GM12878 (cell line): ENCODE results near the gene POU5F2. TPM values are rescaled to one million over a fixed set of nuclear protein-coding genes. Genes with fewer than 3 reads are reported as not detected.

Experiments used
- ATAC-seq: fragments of 200-7000 bp; cut with Tn5 transposase; 3 replicates; pipeline ENCODE4 v1.9.1; 2020; ENCODE audit warnings: mild to moderate bottlenecking, moderate library complexity
- BruUV-seq: library from RNA; stranded (reverse); fragments of 400-500 nt; replicated peaks from 2 replicates; lab custom pipeline; 2021; lab: Mats Ljungman, UMichigan
- CTCF ChIA-PET: fragments of 300-600 bp; sonication (Branson Sonifier 250); formaldehyde crosslinking; extraction: SDS; loops from one replicate; lab custom pipeline; 2021; ENCODE audit warnings: inconsistent platforms; lab: Yijun Ruan, JAX
- POLR2A ChIA-PET: fragments of 350-600 bp; formaldehyde crosslinking; extraction: SDS; loops from one replicate; lab custom pipeline; 2021; ENCODE audit warnings: inconsistent platforms; lab: Charles Lee
- RAD21 ChIA-PET: fragments of 300-600 bp; sonication (Branson Sonifier 250); formaldehyde crosslinking; loops from one replicate; lab custom pipeline; 2023; ENCODE audit warnings: antibody characterized with exemption; ENCODE audit not compliant: unreplicated experiment; lab: Charles Lee
- SMC1A ChIA-PET: fragments of 300-600 bp; sonication (Branson Sonifier 250); formaldehyde crosslinking; loops from one replicate; lab custom pipeline; 2023; ENCODE audit not compliant: unreplicated experiment, uncharacterized antibody; lab: Charles Lee
- DNase-seq: peaks from one replicate; pipeline ENCODE4 v3.0.0-alpha.2; 2011; ENCODE audit warnings: low read depth, low spot score
- FAIRE-seq: peaks from 3 replicates; lab custom pipeline; 2011; peaks lifted over from hg19 to GRCh38; lab: Jason Lieb, UNC
- H2AFZ ChIP-seq: 2 replicates; pipeline ENCODE4 v1.6.0; 2011; ENCODE audit warnings: low read depth, low read length, control low read depth; ENCODE audit not compliant: control insufficient read depth
- H3K27ac ChIP-seq: 2 replicates; pipeline ENCODE4 v1.5.1; 2011; ENCODE audit warnings: control low read depth; ENCODE audit not compliant: control insufficient read depth, insufficient read depth
- H3K27me3 ChIP-seq, 2 experiments: replicated peaks in 1 of 2; 2 replicates each; pipeline versions ENCODE4 v1.6.0 to v1.6.1; 2011; ENCODE audit warnings: low read length in 1 of 2; ENCODE audit not compliant: control insufficient read depth in 2 of 2, insufficient read depth in 2 of 2
- H3K36me3 ChIP-seq, 2 experiments: 2 replicates each; pipeline ENCODE4 v1.5.1; 2011; ENCODE audit warnings: low read length in 1 of 2; ENCODE audit not compliant: control insufficient read depth in 2 of 2, insufficient read depth in 2 of 2
- H3K4me1 ChIP-seq: 2 replicates; pipeline ENCODE4 v1.6.1; 2011; ENCODE audit warnings: mild to moderate bottlenecking, low read length, moderate library complexity, mixed read lengths; ENCODE audit not compliant: control insufficient read depth, insufficient read depth
- H3K4me2 ChIP-seq: 2 replicates; pipeline ENCODE4 v1.6.0; 2011; ENCODE audit warnings: control low read depth; ENCODE audit not compliant: control insufficient read depth, insufficient read depth
- H3K4me3 ChIP-seq: fragments of 200-600 bp; sonication (generic); 2 replicates; pipeline ENCODE4 v1.5.1; 2016
- H3K79me2 ChIP-seq: 2 replicates; pipeline ENCODE4 v1.6.0; 2011; ENCODE audit warnings: low read length; ENCODE audit not compliant: control insufficient read depth, insufficient read depth
- H3K9ac ChIP-seq: 2 replicates; pipeline ENCODE4 v1.8.0; 2011; ENCODE audit warnings: low read length, control low read depth, mixed read lengths; ENCODE audit not compliant: control insufficient read depth, insufficient read depth
- H3K9me3 ChIP-seq: replicated peaks from 3 replicates; pipeline ENCODE4 v1.5.1; 2011; ENCODE audit warnings: mild to moderate bottlenecking, low read length; ENCODE audit not compliant: control insufficient read depth, insufficient read depth
- H4K20me1 ChIP-seq: 2 replicates; pipeline ENCODE4 v1.6.0; 2011; ENCODE audit not compliant: control insufficient read depth, insufficient read depth
- CBX3 ChIP-seq: fragments of 200-600 bp; sonication (generic); IDR thresholded peaks from 2 replicates; pipeline ENCODE4 v1.6.1; 2016; ENCODE audit warnings: low read depth, borderline replicate concordance
- CBX5 ChIP-seq: sonication (generic); IDR thresholded peaks from 2 replicates; pipeline ENCODE4 v1.6.1; 2016; ENCODE audit warnings: low read depth, moderate library complexity, mild to moderate bottlenecking, inconsistent platforms
- CHD2 ChIP-seq: IDR thresholded peaks from 2 replicates; pipeline ENCODE4 v1.6.1; 2011; ENCODE audit warnings: low read depth, low read length, improper control_type of control experiment, borderline replicate concordance
- EED ChIP-seq: sonication (generic); IDR thresholded peaks from 2 replicates; pipeline ENCODE4 v1.6.1; 2016; ENCODE audit warnings: antibody characterized with exemption, low read depth
- NKRF ChIP-seq: fragments of 450-650 bp; conservative IDR thresholded peaks from 2 replicates; pipeline ENCODE4 v1.6.1; 2017; ENCODE audit warnings: mild to moderate bottlenecking, moderate library complexity
- POLR2A ChIP-seq: IDR thresholded peaks from 2 replicates; pipeline ENCODE4 v1.6.1; 2011; ENCODE audit warnings: low read depth, mild to moderate bottlenecking, low read length
- RUNX3 ChIP-seq: IDR thresholded peaks from 2 replicates; pipeline ENCODE4 v1.6.1; 2012; ENCODE audit warnings: low read length, inconsistent platforms
- SMAD1 ChIP-seq: fragments of 450-650 bp; IDR thresholded peaks from 2 replicates; pipeline ENCODE4 v1.6.1; 2018; ENCODE audit warnings: mild to moderate bottlenecking, low read depth; ENCODE audit not compliant: partially characterized antibody
- SMAD5 ChIP-seq: IDR thresholded peaks from 2 replicates; pipeline ENCODE4 v1.6.1; 2016; ENCODE audit warnings: antibody characterized with exemption, low read depth
- SPI1 ChIP-seq: IDR thresholded peaks from 2 replicates; pipeline ENCODE4 v1.6.1; 2011; ENCODE audit warnings: low read depth, mild to moderate bottlenecking, low read length, moderate library complexity, borderline replicate concordance; ENCODE audit not compliant: insufficient read depth
- SREBF1 ChIP-seq: IDR thresholded peaks from 2 replicates; pipeline ENCODE4 v1.6.1; 2012; ENCODE audit warnings: mild to moderate bottlenecking, low read length
- TBL1XR1 ChIP-seq: IDR thresholded peaks from 2 replicates; pipeline ENCODE4 v1.6.1; 2012; ENCODE audit warnings: low read depth, low read length, improper control_type of control experiment
- TCF12 ChIP-seq: IDR thresholded peaks from 2 replicates; pipeline ENCODE4 v1.6.1; 2011; ENCODE audit warnings: low read depth, mild to moderate bottlenecking, low read length
- ZNF622 ChIP-seq: fragments of 450-650 bp; IDR thresholded peaks from 2 replicates; pipeline ENCODE4 v1.6.1; 2017; ENCODE audit warnings: mild to moderate bottlenecking, inconsistent platforms
- WGBS: methylation state at CpG from one replicate; pipeline ENCODE4 v1.1.6; 2016; ENCODE audit warnings: low lambda C conversion rate; ENCODE audit not compliant: insufficient replicate concordance, insufficient coverage; ENCODE audit errors: missing lambda C conversion rate; 5-methylcytosine and 5-hydroxymethylcytosine counted together
- in situ Hi-C: fragments of 300-500 bp; cut with MboI; formaldehyde crosslinking; loops from 9 replicates; pipeline ENCODE4 v1.14.3; 2018; ENCODE audit warnings: mixed read lengths
- intact Hi-C: fragments of 100-400 bp; cut with micrococcal nuclease; formaldehyde crosslinking; loops from one replicate; pipeline ENCODE4 v1.14.2; 2022; ENCODE audit not compliant: unreplicated experiment
- polyA plus RNA-seq, 11 experiments: library from polyadenylated mRNA; depleted of rRNA in 4 of 11; unstranded in 6 of 11; stranded (reverse) in 5 of 11; fragments of >200 nt; fragmentation: Nextera tagmentation in 4 of 11; fragmentation: Illumina TruSeq in 1 of 11; extraction: Ambion mirVana in 4 of 11; extraction: Trizol in 1 of 11; gene quantifications; 1 replicate in 1 of 11; 2 replicates in 10 of 11; pipeline versions ENCODE4 v1.2.1 to v1.2.3, GENCODE V29; 2011 to 2016; ENCODE audit warnings: inconsistent platforms in 2 of 11, missing spikeins in 2 of 11, low read depth in 1 of 11
- total RNA-seq, 4 experiments: library from RNA; depleted of rRNA in 3 of 4; stranded (reverse); fragments of >200 nt in 3 of 4; fragmentation: Illumina TruSeq in 1 of 4; extraction: Trizol in 1 of 4; gene quantifications; 2 replicates each; pipeline versions ENCODE4 v1.2.1 to v1.2.3, GENCODE V29; 2013 to 2021
- TF ChIP-seq, protein P1 (sequence below): IDR thresholded peaks from 2 replicates; pipeline ENCODE4 v1.6.1; 2011; ENCODE audit warnings: low read depth, mild to moderate bottlenecking, low read length, moderate library complexity, borderline replicate concordance; ENCODE audit errors: extremely low read depth

The POU5F2 gene
- total and polyA plus RNA-seq, 10 of the 15 experiments (the other 5 are each of a cell fraction or from before 2014, with no cell fraction given), result under 0.01 to 1.4 (median 0.28) TPM

GRCh38 chr5:93731987-93732386, 9.4 kb downstream of the POU5F2 start (continued):
- no peak for TF ChIP-seq EED
- TF ChIP-seq SREBF1, result no peak
- TF ChIP-seq RUNX3, result no peak
- no peak for TF ChIP-seq CBX5
- TF ChIP-seq CBX3, result no peak
- no peak for TF ChIP-seq TCF12
- no peak for TF ChIP-seq SPI1
- no peak for TF ChIP-seq ZNF622
- no peak for TF ChIP-seq CHD2
- no peak for TF ChIP-seq NKRF
- no peak for TF ChIP-seq TBL1XR1
- no peak for TF ChIP-seq SMAD1

DNA sequence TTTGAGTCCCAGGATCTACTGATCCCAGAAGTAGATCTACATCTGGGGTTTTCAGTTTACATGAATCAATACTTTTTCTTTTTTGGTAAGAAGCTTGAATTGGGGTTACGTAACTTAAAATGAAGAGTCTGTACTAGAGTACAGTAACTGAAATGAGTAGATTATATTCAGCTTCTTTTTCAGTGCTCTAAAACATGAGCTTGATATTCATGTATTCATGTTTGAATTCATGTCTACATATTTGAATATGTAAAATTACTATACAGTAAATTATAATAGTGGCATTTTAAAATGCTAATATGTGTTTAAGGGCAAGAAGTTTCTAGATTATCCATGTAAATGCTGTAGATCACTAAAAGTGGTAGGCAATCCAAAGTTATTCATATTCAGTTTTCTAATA, 14.8 kb downstream of the POU5F2 start:
- ChIA-PET CTCF (interaction anchor here (1.1 kb wide), 1 partner anchor 35 kb away, joined by 3 read pairs; no protein-coding TSS in a partner anchor), RAD21 (no interaction called here), POLR2A (no interaction called here), SMC1A (interaction anchor here (0.9 to 1.5 kb wide), 2 partner anchors 9 to 69 kb away, joined by 4 to 5 read pairs; no protein-coding TSS in a partner anchor)
- DNase-seq (no peak), ATAC-seq (no peak), FAIRE-seq (no peak)
- intact Hi-C loops (no loop called here), in situ Hi-C loops (no loop called here)
- Histone ChIP-seq H3K4me2 (no peak overlapping the region), H2AFZ (no peak overlapping the region), H3K27me3 (no peaks in the 10 kb centered on the region), H3K9ac (no peak overlapping the region), H3K79me2 (no peaks in the 10 kb centered on the region), H3K9me3 (no peaks in the 10 kb centered on the region), H3K27ac (no peak overlapping the region), H4K20me1 (no peaks in the 10 kb centered on the region), H3K4me1 (no peaks in the 10 kb centered on the region), H3K36me3 (no peaks in the 10 kb centered on the region), H3K4me3 (no peak overlapping the region)
- TF ChIP-seq, protein P1, sequence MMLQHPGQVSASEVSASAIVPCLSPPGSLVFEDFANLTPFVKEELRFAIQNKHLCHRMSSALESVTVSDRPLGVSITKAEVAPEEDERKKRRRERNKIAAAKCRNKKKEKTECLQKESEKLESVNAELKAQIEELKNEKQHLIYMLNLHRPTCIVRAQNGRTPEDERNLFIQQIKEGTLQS, result no peak
- TF ChIP-seq POLR2A, result no peak
- no peak for TF ChIP-seq SMAD5
- BruUV-seq, result no TSS peak
- WGBS, result 100% methylated on average over 1 of the region's 1 CpG
